ENCODE results near the gene PLXNA2.

The PLXNA2 gene

GRCh38 chr1:208243967-208244916 is at the start of gene PLXNA2:
Gene PLXNA2, minus strand, starts transcription at chr1:208244384. Its CDS starts 26,462 bp downstream, at chr1:208217922.
- peak; percentile 73 to 76 for ATAC-seq

GRCh38 chr1:208292908-208293307 is 48.7 kb upstream of the PLXNA2 start:
- ATAC-seq: no peak

- no peak for ATAC-seq
These were observed 47.9 kb upstream of the PLXNA2 start for GRCh38 chr1:208291923-208292711.

GRCh38 chr1:208291129-208291528 is 46.9 kb upstream of the PLXNA2 start:
- ATAC-seq: no peak

GRCh38 chr1:208289716-208290115 is 45.5 kb upstream of the PLXNA2 start:
- ATAC-seq: no peak

GRCh38 chr1:208288495-208288894 is 44.3 kb upstream of the PLXNA2 start:
- no peak for ATAC-seq

- ATAC-seq: no peak
These were observed 36.7 kb upstream of the PLXNA2 start for GRCh38 chr1:208280681-208281450.

GRCh38 chr1:208279826-208280588 is 35.8 kb upstream of the PLXNA2 start:
- ATAC-seq: no peak

GRCh38 chr1:208278638-208279037 is 34.5 kb upstream of the PLXNA2 start:
- no peak for ATAC-seq

GRCh38 chr1:208276757-208277435 is 32.7 kb upstream of the PLXNA2 start:
- ATAC-seq: no peak

GRCh38 chr1:208275083-208275482 is 30.9 kb upstream of the PLXNA2 start:
- ATAC-seq: no peak

GRCh38 chr1:208273386-208274017 is 29.3 kb upstream of the PLXNA2 start:
- ATAC-seq: no peak

GRCh38 chr1:208272713-208273112 is 28.5 kb upstream of the PLXNA2 start:
- ATAC-seq: no peak

- ATAC-seq: no peak
These were observed 28.1 kb upstream of the PLXNA2 start for GRCh38 chr1:208272311-208272710.

GRCh38 chr1:208271236-208271635 is 27.1 kb upstream of the PLXNA2 start:
- no peak for ATAC-seq

GRCh38 chr1:208270651-208271141 is 26.5 kb upstream of the PLXNA2 start:
- no peak for ATAC-seq

GRCh38 chr1:208269338-208269666 is 25.1 kb upstream of the PLXNA2 start:
- ATAC-seq: no peak

GRCh38 chr1:208268541-208269337 is 24.6 kb upstream of the PLXNA2 start:
- no peak for ATAC-seq

- ATAC-seq: no peak
These were observed 21.3 kb upstream of the PLXNA2 start for GRCh38 chr1:208265525-208265924.

- no peak for ATAC-seq
These were observed 20.9 kb upstream of the PLXNA2 start for GRCh38 chr1:208265122-208265469.
